ENCODE results near the gene CREBRF. TPM values are rescaled to one million over a fixed set of nuclear protein-coding genes. Genes with fewer than 3 reads are reported as not detected.

Gene CREBRF
- total RNA-seq, 1 experiment from 2014 or later = 16.9 TPM

- no peaks in the 10 kb centered on the region for H3K27me3 ChIP-seq (ENCODE audit: insufficient read depth, low read depth)
- no peak for DNase-seq
- no peak overlapping the region for H3K4me2 ChIP-seq
- ChIA-PET POLR2A (ENCODE audit: unreplicated experiment) (no interaction called here), CTCF (no interaction called here)
- TF ChIP-seq CTCF (conservative IDR thresholded peaks at IDR 0.05) (no peak), EZH2 (IDR thresholded peaks at IDR 0.05; ENCODE audit: low read depth) (no peak)
- H4K20me1 ChIP-seq (ENCODE audit: insufficient read depth) = no peaks in the 10 kb centered on the region
- no peak overlapping the region for H3K27ac ChIP-seq
- 0 out of 2 replicates have a peak, but pooled peaks cover 7% of the 10 kb centered on the region for H3K79me2 ChIP-seq (ENCODE audit: low read depth)
- H3K9me2 ChIP-seq (ENCODE audit: insufficient read depth) = no peaks in the 10 kb centered on the region
- H2AFZ ChIP-seq = no peak overlapping the region
- H3K4me3 ChIP-seq = no peak overlapping the region
- H3K9me3 ChIP-seq (ENCODE audit: insufficient read depth, low read depth) = no peaks in the 10 kb centered on the region
- intact Hi-C loops (cut with micrococcal nuclease; ENCODE audit: unreplicated experiment) = loop anchor here (5.0 kb wide), 1 partner anchor 428 kb away; no protein-coding TSS in a partner anchor
- H3K36me3 ChIP-seq (ENCODE audit: low read depth) = no peaks in the 10 kb centered on the region
- H3K4me1 ChIP-seq (replicated peaks; ENCODE audit: insufficient read depth) = no peaks in the 10 kb centered on the region
- BruUV-seq (replicated peaks) = no TSS peak
- no peaks in the 10 kb centered on the region for H3F3A ChIP-seq (ENCODE audit: insufficient read depth, low read depth)
Measured at GRCh38 chr5:173140769-173141168, 84.6 kb downstream of the CREBRF start.

GRCh38 chr5:173143567-173143966 is 87.4 kb downstream of the CREBRF start:
- peak overlapping the region; percentile 96; the same call in 1 of the 2 replicates for H2AFZ ChIP-seq
- H3K4me2 ChIP-seq = peak overlapping the region; percentile 82
- ChIA-PET POLR2A (ENCODE audit: unreplicated experiment) (no interaction called here), CTCF (no interaction called here)
- no peaks in the 10 kb centered on the region for H3K27me3 ChIP-seq (ENCODE audit: insufficient read depth, low read depth)
- H4K20me1 ChIP-seq (ENCODE audit: insufficient read depth) = no peaks in the 10 kb centered on the region
- no peak overlapping the region; the same call in 1 of the 2 replicates for H3K4me3 ChIP-seq
- BruUV-seq (replicated peaks) = no TSS peak
- no peak overlapping the region for H3K27ac ChIP-seq
- TF ChIP-seq EZH2 (IDR thresholded peaks at IDR 0.05; ENCODE audit: low read depth) = no peak
- no peak for TF ChIP-seq CTCF (conservative IDR thresholded peaks at IDR 0.05)
- intact Hi-C loops (cut with micrococcal nuclease; ENCODE audit: unreplicated experiment) = loop anchor here (5.0 kb wide), 1 partner anchor 431 kb away; no protein-coding TSS in a partner anchor
- DNase-seq = no peak
- 0 out of 2 replicates have a peak, but pooled peaks cover 7% of the 10 kb centered on the region for H3K79me2 ChIP-seq (ENCODE audit: low read depth)
- H3K36me3 ChIP-seq (ENCODE audit: low read depth) = peaks cover 3% of the 10 kb centered on the region; the same call in 1 of the 2 replicates
- H3K9me2 ChIP-seq (ENCODE audit: insufficient read depth) = no peaks in the 10 kb centered on the region
- H3K4me1 ChIP-seq (replicated peaks; ENCODE audit: insufficient read depth) = no peaks in the 10 kb centered on the region
- H3F3A ChIP-seq (ENCODE audit: insufficient read depth, low read depth) = no peaks in the 10 kb centered on the region
- no peaks in the 10 kb centered on the region for H3K9me3 ChIP-seq (ENCODE audit: insufficient read depth, low read depth)

GRCh38 chr5:173144200-173145176 is 88.3 kb downstream of the CREBRF start, which contains the start of gene BNIP1:
BNIP1 (plus strand) TSS chr5:173144531; CDS start chr5:173144546, 15 bp downstream.
- no peaks in the 10 kb centered on the region for H4K20me1 ChIP-seq (ENCODE audit: insufficient read depth)
- TF ChIP-seq CTCF (conservative IDR thresholded peaks at IDR 0.05) = peak; percentile 84
- TF ChIP-seq EZH2 (IDR thresholded peaks at IDR 0.05; ENCODE audit: low read depth) = no peak
- no peaks in the 10 kb centered on the region for H3K27me3 ChIP-seq (ENCODE audit: insufficient read depth, low read depth)
- peak within 1 kb of the TSS; percentile 73 for H3K27ac ChIP-seq
- no peaks in the 10 kb centered on the region for H3F3A ChIP-seq (ENCODE audit: insufficient read depth, low read depth)
- peak; percentile 85 to 99 for DNase-seq
- H3K9me3 ChIP-seq (ENCODE audit: insufficient read depth, low read depth) = peaks cover 3% of the 10 kb centered on the region; the same call in 1 of the 2 replicates
- peak within 1 kb of the TSS; percentile 96 for H2AFZ ChIP-seq
- no peaks in the 10 kb centered on the region for H3K4me1 ChIP-seq (replicated peaks; ENCODE audit: insufficient read depth)
- intact Hi-C loops (cut with micrococcal nuclease; ENCODE audit: unreplicated experiment) = loop anchor here (1.0 to 5.0 kb wide), 3 partner anchors 87 to 432 kb away; no protein-coding TSS in a partner anchor
- H3K4me3 ChIP-seq = peak within 1 kb of the TSS; percentile 90
- ChIA-PET POLR2A (ENCODE audit: unreplicated experiment) (interaction anchor here (0.5 to 0.7 kb wide), 2 partner anchors 128 to 1666 kb away, joined by 4 to 7 read pairs; no protein-coding TSS in a partner anchor), CTCF (interaction anchor here (0.6 to 1.3 kb wide), 4 partner anchors 87 to 372 kb away, joined by 3 to 12 read pairs (median 4); partner anchors contain the start of gene ATP6V0E1)
- H3K36me3 ChIP-seq (ENCODE audit: low read depth) = peaks cover 3% of the 10 kb centered on the region; the same call in 1 of the 2 replicates
- BruUV-seq (replicated peaks) = TSS peak; percentile 93
- H3K79me2 ChIP-seq (ENCODE audit: low read depth) = 0 out of 2 replicates have a peak, but pooled peaks cover 7% of the 10 kb centered on the region
- H3K9me2 ChIP-seq (ENCODE audit: insufficient read depth) = no peaks in the 10 kb centered on the region
- peak within 1 kb of the TSS; percentile 82 for H3K4me2 ChIP-seq
